A549 (cell line): Measurements from ENCODE around the gene C7. TPM values are rescaled to one million over a fixed set of nuclear protein-coding genes. Genes with fewer than 3 reads are reported as not detected.
"Not testable (repeated sequence)": the region's sequence is repeated elsewhere in the genome, so short reads cannot be mapped to it uniquely, and the experiment has no call there.

Experiments
- ATAC-seq, 2 experiments: fragments of 200-7000 bp in 1 of 2; fragments of >200 bp in 1 of 2; cut with Nextera tagmentation in 1 of 2; cut with Tn5 transposase in 1 of 2; 3 replicates each; pipeline versions ENCODE4 v1.8.0 to v1.9.1; 2018 to 2020; ENCODE audit warnings: mild to moderate bottlenecking in 1 of 2, moderate library complexity in 1 of 2
- CTCF ChIA-PET: fragments of 300-600 bp; sonication (Branson Sonifier 250); formaldehyde crosslinking; extraction: SDS; loops from one replicate; lab custom pipeline; 2021; ENCODE audit warnings: antibody characterized with exemption, inconsistent platforms; lab: Yijun Ruan, JAX
- POLR2A ChIA-PET: fragments of 350-600 bp; formaldehyde crosslinking; extraction: SDS; loops from one replicate; lab custom pipeline; 2021; ENCODE audit warnings: antibody characterized with exemption, inconsistent platforms; lab: Yijun Ruan, JAX
- DNase-seq, 2 experiments: peaks; one replicate each; pipeline versions ENCODE4 v3.0.0 to v3.0.0-alpha.2; 2011 to 2016; ENCODE audit warnings: low read depth in 1 of 2, low spot score in 1 of 2
- FAIRE-seq: peaks from 2 replicates; lab custom pipeline; 2011; peaks lifted over from hg19 to GRCh38; lab: Jason Lieb, UNC
- H3K27ac ChIP-seq, 2 experiments: fragments of >200 bp; sonication (Bioruptor Twin); formaldehyde crosslinking; 3 replicates each; pipeline ENCODE4 v1.5.1; 2016 to 2017
- H3K4me1 ChIP-seq: fragments of >200 bp; sonication (Bioruptor Twin); formaldehyde crosslinking; 3 replicates; pipeline ENCODE4 v1.6.1; 2016
- H3K4me2 ChIP-seq: fragments of >200 bp; sonication (Bioruptor Twin); formaldehyde crosslinking; 3 replicates; pipeline ENCODE4 v1.6.1; 2016
- H3K4me3 ChIP-seq: fragments of >200 bp; sonication (Bioruptor Twin); formaldehyde crosslinking; 3 replicates; pipeline ENCODE4 v1.5.1; 2016
- H3K9me3 ChIP-seq: fragments of >200 bp; sonication (Bioruptor Twin); formaldehyde crosslinking; 3 replicates; pipeline ENCODE4 v1.6.1; 2016
- FOSB ChIP-seq: fragments of 250-450 bp; sonication (Bioruptor Pico); IDR thresholded peaks from 2 replicates; pipeline ENCODE4 v1.5.0; 2020; ENCODE audit warnings: mild to moderate bottlenecking, moderate library complexity
- HEYL ChIP-seq: fragments of 250-450 bp; sonication (Bioruptor Pico); IDR thresholded peaks from 2 replicates; pipeline ENCODE4 v1.8.0; 2021; ENCODE audit warnings: mild to moderate bottlenecking, moderate library complexity
- NFE2L2 ChIP-seq: fragments of 150-350 bp; conservative IDR thresholded peaks from 2 replicates; pipeline ENCODE4 v1.6.1; 2014; ENCODE audit warnings: low read length
- NR3C1 ChIP-seq: fragments of >200 bp; sonication (Bioruptor Twin); formaldehyde crosslinking; IDR thresholded peaks from 3 replicates; pipeline ENCODE4 v1.6.1; 2017
- RARB ChIP-seq: fragments of 250-450 bp; sonication (Bioruptor Pico); IDR thresholded peaks from 2 replicates; pipeline ENCODE4 v1.8.0; 2021; ENCODE audit warnings: mild to moderate bottlenecking, moderate library complexity
- RCOR1 ChIP-seq: fragments of 150-350 bp; IDR thresholded peaks from 2 replicates; pipeline ENCODE4 v1.6.1; 2014; ENCODE audit warnings: antibody characterized with exemption, low read length, low read depth
- RNF2 ChIP-seq: fragments of 200-600 bp; sonication (generic); IDR thresholded peaks from 2 replicates; pipeline ENCODE4 v1.6.1; 2016; ENCODE audit warnings: low read depth, mild to moderate bottlenecking, antibody characterized with exemption, moderate library complexity, borderline replicate concordance
- SMC3 ChIP-seq: fragments of >200 bp; sonication (Bioruptor Twin); formaldehyde crosslinking; IDR thresholded peaks from 3 replicates; pipeline ENCODE4 v1.6.1; 2018; ENCODE audit warnings: inconsistent platforms
- TP53 ChIP-seq: fragments of 250-450 bp; sonication (Bioruptor Pico); IDR thresholded peaks from 2 replicates; pipeline ENCODE4 v1.5.0; 2021; ENCODE audit warnings: mild to moderate bottlenecking, moderate library complexity
- ZC3H11A ChIP-seq: fragments of 450-650 bp; IDR thresholded peaks from 2 replicates; pipeline ENCODE4 v1.6.1; 2014; ENCODE audit warnings: antibody characterized with exemption, mild to moderate bottlenecking
- ZFP36 ChIP-seq: fragments of 450-650 bp; IDR thresholded peaks from 2 replicates; pipeline ENCODE4 v1.6.1; 2014; ENCODE audit warnings: borderline replicate concordance; ENCODE audit not compliant: partially characterized antibody
- ZSCAN20 ChIP-seq: fragments of 250-450 bp; sonication (Bioruptor Pico); IDR thresholded peaks from 2 replicates; pipeline ENCODE4 v1.8.0; 2022; ENCODE audit warnings: mild to moderate bottlenecking, moderate library complexity
- WGBS: methylation state at CpG from one replicate; pipeline ENCODE4 v1.1.6; 2017; ENCODE audit errors: missing lambda C conversion rate; 5-methylcytosine and 5-hydroxymethylcytosine counted together
- polyA plus RNA-seq, 4 experiments: library from polyadenylated mRNA; depleted of rRNA in 3 of 4; stranded (reverse); fragments of >200 nt; fragmentation: RNase III in 1 of 4; extraction: RNeasy Plus Mini Kit Qiagen cat#74134 plus additional on column Dnase treatment in 1 of 4; gene quantifications; 2 replicates in 3 of 4; 3 replicates in 1 of 4; pipeline ENCODE4 v1.2.3, GENCODE V29; 2011 to 2017
- TF ChIP-seq, protein P1 (sequence below): fragments of >200 bp; sonication (Bioruptor Twin); formaldehyde crosslinking; IDR thresholded peaks from 3 replicates; pipeline ENCODE4 v1.5.1; 2016
- TF ChIP-seq, protein P2 (sequence below): fragments of 250-450 bp; sonication (Bioruptor Pico); IDR thresholded peaks from 2 replicates; pipeline ENCODE4 v1.5.0; 2020; ENCODE audit warnings: low read depth, mild to moderate bottlenecking, moderate library complexity

C7 gene
- polyA plus RNA-seq, 2 of the 4 experiments (the other 2 are of a cell fraction): not detected

DNA sequence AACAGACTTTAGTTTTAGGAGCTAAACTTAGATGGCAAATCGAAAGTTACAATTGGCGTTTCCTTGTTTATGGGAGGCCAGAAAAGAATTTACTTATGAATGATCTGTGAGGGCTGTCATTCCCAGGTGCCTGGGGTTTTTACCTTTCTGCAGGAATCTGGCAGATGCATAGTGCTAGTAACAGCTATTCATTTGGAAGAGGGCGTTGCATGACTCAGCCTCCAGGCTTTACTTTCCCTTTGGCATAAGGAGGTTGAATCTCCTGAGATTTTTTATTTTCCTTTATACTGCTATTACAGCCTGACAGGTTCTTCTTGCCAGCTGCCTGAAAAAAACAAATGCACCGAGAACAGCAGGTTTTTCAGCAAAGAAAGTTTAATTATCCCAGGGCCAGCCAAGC, 38.1 kb upstream of the C7 start:
- ATAC-seq (no peak), FAIRE-seq (no peak), DNase-seq (no peak)
- Histone ChIP-seq H3K4me2 (no peak overlapping the region), H3K27ac (no peak overlapping the region), H3K9me3 (no peaks in the 10 kb centered on the region), H3K4me3 (no peak overlapping the region), H3K4me1 (no peaks in the 10 kb centered on the region)
- ChIA-PET POLR2A (no interaction called here), CTCF (interaction anchor here (0.6 to 1.7 kb wide), 3 partner anchors 8 to 1160 kb away, joined by 3 to 6 read pairs (median 3); no protein-coding TSS in a partner anchor)
- 47% methylated on average over 4 of the region's 4 CpGs for WGBS
- TF ChIP-seq HEYL (CRISPR knock-in tag) (no peak), TP53 (no peak), ZC3H11A (no peak)
- TF ChIP-seq, protein P1, sequence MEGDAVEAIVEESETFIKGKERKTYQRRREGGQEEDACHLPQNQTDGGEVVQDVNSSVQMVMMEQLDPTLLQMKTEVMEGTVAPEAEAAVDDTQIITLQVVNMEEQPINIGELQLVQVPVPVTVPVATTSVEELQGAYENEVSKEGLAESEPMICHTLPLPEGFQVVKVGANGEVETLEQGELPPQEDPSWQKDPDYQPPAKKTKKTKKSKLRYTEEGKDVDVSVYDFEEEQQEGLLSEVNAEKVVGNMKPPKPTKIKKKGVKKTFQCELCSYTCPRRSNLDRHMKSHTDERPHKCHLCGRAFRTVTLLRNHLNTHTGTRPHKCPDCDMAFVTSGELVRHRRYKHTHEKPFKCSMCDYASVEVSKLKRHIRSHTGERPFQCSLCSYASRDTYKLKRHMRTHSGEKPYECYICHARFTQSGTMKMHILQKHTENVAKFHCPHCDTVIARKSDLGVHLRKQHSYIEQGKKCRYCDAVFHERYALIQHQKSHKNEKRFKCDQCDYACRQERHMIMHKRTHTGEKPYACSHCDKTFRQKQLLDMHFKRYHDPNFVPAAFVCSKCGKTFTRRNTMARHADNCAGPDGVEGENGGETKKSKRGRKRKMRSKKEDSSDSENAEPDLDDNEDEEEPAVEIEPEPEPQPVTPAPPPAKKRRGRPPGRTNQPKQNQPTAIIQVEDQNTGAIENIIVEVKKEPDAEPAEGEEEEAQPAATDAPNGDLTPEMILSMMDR: no peak

DNA sequence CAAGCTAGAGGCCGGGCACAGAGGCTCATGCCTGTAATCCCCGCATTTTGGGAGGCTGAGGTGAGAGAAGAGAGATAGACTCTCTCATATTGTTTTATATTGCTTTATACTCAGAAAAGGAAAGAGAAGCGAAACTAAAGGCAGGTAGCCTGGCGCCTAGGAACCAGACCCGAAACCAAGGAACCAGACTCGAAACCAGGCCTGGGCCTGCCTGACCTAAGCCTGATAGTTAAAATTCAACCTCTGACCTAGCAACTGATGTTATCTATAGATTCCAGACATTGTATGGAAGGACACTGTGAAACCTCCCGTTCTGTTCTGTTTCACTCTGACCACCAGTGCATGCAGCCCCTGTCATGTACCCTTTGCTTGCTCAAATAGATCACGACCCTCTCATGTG, 37.0 kb upstream of the C7 start:
- H3K4me3 ChIP-seq, ATAC-seq, H3K4me1 ChIP-seq, H3K9me3 ChIP-seq, POLR2A ChIA-PET, DNase-seq, FAIRE-seq, H3K4me2 ChIP-seq, H3K27ac ChIP-seq: not testable (repeated sequence)
- CTCF ChIA-PET: interaction anchor here (1.3 kb wide), 1 partner anchor 12 kb away, joined by 3 read pairs; no protein-coding TSS in a partner anchor
- WGBS: 85% methylated on average over 8 of the region's 8 CpGs

DNA sequence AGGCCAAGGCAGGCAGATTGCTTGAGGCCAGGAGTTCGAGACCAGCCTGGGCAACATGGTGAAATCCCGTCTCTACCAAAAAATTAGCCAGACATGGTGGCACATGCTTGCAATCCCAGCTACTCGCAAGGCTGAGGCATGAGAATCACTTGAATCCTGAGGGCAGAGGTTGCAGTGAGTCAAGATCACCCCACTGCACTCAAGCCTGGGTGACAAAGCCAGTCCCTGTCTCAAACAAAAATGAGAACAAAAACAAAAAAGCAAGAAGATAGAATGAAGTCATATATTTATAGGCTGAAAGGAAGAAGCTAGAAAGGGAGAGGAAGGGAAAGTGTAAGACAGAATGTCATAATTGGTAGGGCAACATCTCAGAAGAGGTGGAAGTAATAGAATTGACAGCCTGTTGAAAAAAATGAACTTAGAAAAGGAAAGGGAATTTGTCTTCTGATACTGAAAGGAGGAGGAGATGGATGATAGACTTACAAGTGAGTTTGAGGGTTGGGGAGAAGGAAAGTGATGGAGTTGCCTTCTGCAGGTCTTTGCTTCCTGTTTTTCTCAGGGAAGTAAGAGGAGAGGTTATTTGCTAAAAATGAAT, 35.9 kb upstream of the C7 start:
- no peak overlapping the region for H3K4me2 ChIP-seq
- ChIA-PET POLR2A (no interaction called here), CTCF (interaction anchor here (0.9 kb wide), 1 partner anchor 1556 kb away, joined by 3 read pairs; no protein-coding TSS in a partner anchor)
- no peaks in the 10 kb centered on the region for H3K9me3 ChIP-seq
- no peak overlapping the region for H3K27ac ChIP-seq
- no peak for ATAC-seq
- no peak for DNase-seq
- no peak for TF ChIP-seq NFE2L2
- TF ChIP-seq ZFP36: no peak
- H3K4me1 ChIP-seq: no peaks in the 10 kb centered on the region
- no peak for FAIRE-seq
- WGBS: 61% methylated on average over 3 of the region's 3 CpGs
- H3K4me3 ChIP-seq: no peak overlapping the region

DNA sequence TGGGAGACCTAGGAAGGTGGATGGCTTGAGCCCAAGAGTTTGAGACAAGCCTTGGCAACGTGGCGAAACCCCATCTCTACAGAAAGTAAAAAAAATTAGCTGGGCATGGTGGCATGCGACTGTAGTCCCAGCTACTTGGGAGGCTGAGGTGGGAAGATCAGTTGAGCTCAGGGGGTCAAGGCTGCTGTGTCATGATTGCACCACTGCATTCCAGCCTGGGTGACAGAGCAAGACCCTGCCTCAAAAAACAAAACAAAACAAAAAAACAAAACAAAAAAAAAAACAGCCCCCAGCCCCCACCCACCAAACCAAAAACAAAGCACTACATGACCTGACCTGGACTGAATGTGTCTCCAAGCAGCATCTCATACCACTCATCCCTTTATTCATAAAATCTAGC, 33.3 kb upstream of the C7 start:
- no peak overlapping the region for H3K4me2 ChIP-seq
- FAIRE-seq (no peak), DNase-seq (no peak), ATAC-seq (no peak)
- no peaks in the 10 kb centered on the region for H3K9me3 ChIP-seq
- ChIA-PET CTCF (interaction anchor here (0.6 kb wide), 1 partner anchor 13 kb away, joined by 3 read pairs; no protein-coding TSS in a partner anchor), POLR2A (no interaction called here)
- 85% methylated on average over 3 of the region's 3 CpGs for WGBS
- H3K4me3 ChIP-seq: no peak overlapping the region
- H3K27ac ChIP-seq: no peak overlapping the region
- no peaks in the 10 kb centered on the region for H3K4me1 ChIP-seq
- TF ChIP-seq FOSB (CRISPR knock-in tag) (no peak), RNF2 (no peak), ZSCAN20 (CRISPR knock-in tag) (no peak), RARB (CRISPR knock-in tag) (no peak), RCOR1 (no peak), NR3C1 (no peak), SMC3 (no peak)
- TF ChIP-seq, protein P2, sequence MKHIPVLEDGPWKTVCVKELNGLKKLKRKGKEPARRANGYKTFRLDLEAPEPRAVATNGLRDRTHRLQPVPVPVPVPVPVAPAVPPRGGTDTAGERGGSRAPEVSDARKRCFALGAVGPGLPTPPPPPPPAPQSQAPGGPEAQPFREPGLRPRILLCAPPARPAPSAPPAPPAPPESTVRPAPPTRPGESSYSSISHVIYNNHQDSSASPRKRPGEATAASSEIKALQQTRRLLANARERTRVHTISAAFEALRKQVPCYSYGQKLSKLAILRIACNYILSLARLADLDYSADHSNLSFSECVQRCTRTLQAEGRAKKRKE: no peak
